Measurements from ENCODE around the gene OLIG3. TPM values are rescaled to one million over a fixed set of nuclear protein-coding genes. Genes with fewer than 3 reads are reported as not detected.

OLIG3 gene
- total RNA-seq, 1 experiment from 2014 or later = 5.4 TPM

DNA sequence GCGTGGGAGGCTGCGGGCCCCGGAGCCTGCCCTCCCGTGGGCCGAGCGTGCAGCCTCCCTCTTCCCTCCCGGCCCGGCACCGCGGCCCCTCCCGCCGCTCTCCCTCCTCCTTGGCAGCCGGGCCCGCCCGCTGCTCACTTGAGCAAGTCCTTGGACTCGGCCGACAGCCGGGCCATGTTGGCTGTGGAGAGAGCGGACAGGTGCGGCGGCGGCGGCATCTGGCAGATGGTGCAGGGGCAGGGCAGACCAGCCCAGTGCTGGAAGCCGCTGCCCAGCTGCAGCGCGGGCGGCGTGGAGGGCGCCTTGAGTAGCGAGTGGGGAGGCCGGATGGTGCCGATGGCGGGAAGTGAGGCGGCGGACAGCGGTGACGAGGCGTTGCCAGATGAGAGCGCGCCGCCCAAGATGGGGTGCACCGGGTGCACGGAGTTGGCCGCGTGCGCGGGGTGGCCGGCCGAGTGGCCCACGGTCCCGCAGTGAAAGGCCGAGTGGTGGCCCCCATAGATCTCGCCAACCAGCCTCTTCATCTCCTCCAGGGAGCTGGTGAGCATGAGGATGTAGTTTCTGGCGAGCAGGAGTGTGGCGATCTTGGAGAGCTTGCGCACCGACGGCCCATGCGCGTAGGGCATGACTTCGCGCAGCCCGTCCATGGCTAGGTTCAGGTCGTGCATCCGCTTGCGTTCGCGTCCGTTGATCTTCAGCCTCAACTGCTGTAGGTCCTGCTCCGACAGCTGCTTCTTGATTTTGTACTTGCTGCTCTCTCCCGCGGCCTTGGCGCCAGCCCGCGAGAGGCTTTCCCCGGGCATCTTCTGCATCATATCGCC lies 766 bp downstream of the OLIG3 start:
- no peaks in the 10 kb centered on the region for H3K9me3 Mint-ChIP-seq
- ChIA-PET CTCF (interaction anchor here (0.8 to 1.5 kb wide), 5 partner anchors 18 to 96 kb away, joined by 3 to 7 read pairs (median 5); no protein-coding TSS in a partner anchor), POLR2A (interaction anchor here (0.7 kb wide), 1 partner anchor 21 kb away, joined by 3 read pairs; no protein-coding TSS in a partner anchor)
- peaks cover 74% of the 10 kb centered on the region for H3K4me1 Mint-ChIP-seq
- peaks cover 100% of the 10 kb centered on the region for H3K27me3 Mint-ChIP-seq (ENCODE audit: low read depth)
- no peaks in the 10 kb centered on the region for H3K36me3 Mint-ChIP-seq
- peak; percentile 1 for ATAC-seq
- H3K27ac Mint-ChIP-seq = no peak overlapping the region
- DNase-seq (ENCODE audit: low spot score) = peak; percentile 61
- H3K4me3 Mint-ChIP-seq = peak overlapping the region; percentile 80
- TF ChIP-seq TP53 (CRISPR knock-in tag; IDR thresholded peaks at IDR 0.05) (peak; percentile 43; the same call in 1 of the 2 replicates), CBFB (CRISPR knock-in tag; IDR thresholded peaks at IDR 0.05; ENCODE audit: low read depth) (no peak), NFYB (CRISPR knock-in tag; conservative IDR thresholded peaks at IDR 0.05; ENCODE audit: low read depth) (no peak), FOXK1 (CRISPR knock-in tag; IDR thresholded peaks at IDR 0.05) (no peak; the same call in 1 of the 2 replicates), TEAD1 (CRISPR knock-in tag; IDR thresholded peaks at IDR 0.05) (peak; percentile 10; the same call in 1 of the 2 replicates), ZNF263 (CRISPR knock-in tag; IDR thresholded peaks at IDR 0.05; ENCODE audit: low read depth) (peak; percentile 83), ESRRA (CRISPR knock-in tag; IDR thresholded peaks at IDR 0.05; ENCODE audit: borderline replicate concordance) (0 out of 2 replicates have a peak, but pooled peaks have one; percentile 43), ZNF232 (CRISPR knock-in tag; IDR thresholded peaks at IDR 0.05) (no peak), NR3C1 (CRISPR knock-in tag; conservative IDR thresholded peaks at IDR 0.05; ENCODE audit: low read depth) (no peak), FOXP1 (CRISPR knock-in tag; IDR thresholded peaks at IDR 0.05; ENCODE audit: borderline replicate concordance) (peak; percentile 43; the same call in 1 of the 2 replicates), USF2 (CRISPR knock-in tag; IDR thresholded peaks at IDR 0.05) (peak; percentile 29; the same call in 1 of the 2 replicates), AR (CRISPR knock-in tag; IDR thresholded peaks at IDR 0.05) (no peak), HMGXB4 (CRISPR knock-in tag; IDR thresholded peaks at IDR 0.05) (0 out of 2 replicates have a peak, but pooled peaks have one; percentile 37), TCF7 (CRISPR knock-in tag; IDR thresholded peaks at IDR 0.05; ENCODE audit: low read depth) (no peak), ZNF138 (CRISPR knock-in tag; conservative IDR thresholded peaks at IDR 0.05) (0 out of 2 replicates have a peak, but pooled peaks have one; percentile 35), NR1H2 (CRISPR knock-in tag; IDR thresholded peaks at IDR 0.05) (no peak), USF1 (CRISPR knock-in tag; IDR thresholded peaks at IDR 0.05) (no peak; the same call in 1 of the 2 replicates), JUN (CRISPR knock-in tag; IDR thresholded peaks at IDR 0.05) (peak; percentile 73), EMX1 (CRISPR knock-in tag; IDR thresholded peaks at IDR 0.05) (no peak), ATF3 (CRISPR knock-in tag; conservative IDR thresholded peaks at IDR 0.05) (no peak), RELA (CRISPR knock-in tag; IDR thresholded peaks at IDR 0.05; ENCODE audit: borderline replicate concordance) (peak; percentile 70; the same call in 1 of the 2 replicates), HMGA2 (CRISPR knock-in tag; IDR thresholded peaks at IDR 0.05) (no peak), CREB1 (CRISPR knock-in tag; IDR thresholded peaks at IDR 0.05) (0 out of 2 replicates have a peak, but pooled peaks have one; percentile 17), ZNF423 (CRISPR knock-in tag; IDR thresholded peaks at IDR 0.05) (no peak)
- TF ChIP-seq, protein P1, sequence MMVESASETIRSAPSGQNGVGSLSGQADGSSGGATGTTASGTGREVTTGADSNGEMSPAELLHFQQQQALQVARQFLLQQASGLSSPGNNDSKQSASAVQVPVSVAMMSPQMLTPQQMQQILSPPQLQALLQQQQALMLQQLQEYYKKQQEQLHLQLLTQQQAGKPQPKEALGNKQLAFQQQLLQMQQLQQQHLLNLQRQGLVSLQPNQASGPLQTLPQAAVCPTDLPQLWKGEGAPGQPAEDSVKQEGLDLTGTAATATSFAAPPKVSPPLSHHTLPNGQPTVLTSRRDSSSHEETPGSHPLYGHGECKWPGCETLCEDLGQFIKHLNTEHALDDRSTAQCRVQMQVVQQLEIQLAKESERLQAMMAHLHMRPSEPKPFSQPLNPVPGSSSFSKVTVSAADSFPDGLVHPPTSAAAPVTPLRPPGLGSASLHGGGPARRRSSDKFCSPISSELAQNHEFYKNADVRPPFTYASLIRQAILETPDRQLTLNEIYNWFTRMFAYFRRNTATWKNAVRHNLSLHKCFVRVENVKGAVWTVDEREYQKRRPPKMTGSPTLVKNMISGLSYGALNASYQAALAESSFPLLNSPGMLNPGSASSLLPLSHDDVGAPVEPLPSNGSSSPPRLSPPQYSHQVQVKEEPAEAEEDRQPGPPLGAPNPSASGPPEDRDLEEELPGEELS (CRISPR knock-in tag; IDR thresholded peaks at IDR 0.05) = peak; percentile 80; the same call in 1 of the 2 replicates
- TF ChIP-seq, protein P2, sequence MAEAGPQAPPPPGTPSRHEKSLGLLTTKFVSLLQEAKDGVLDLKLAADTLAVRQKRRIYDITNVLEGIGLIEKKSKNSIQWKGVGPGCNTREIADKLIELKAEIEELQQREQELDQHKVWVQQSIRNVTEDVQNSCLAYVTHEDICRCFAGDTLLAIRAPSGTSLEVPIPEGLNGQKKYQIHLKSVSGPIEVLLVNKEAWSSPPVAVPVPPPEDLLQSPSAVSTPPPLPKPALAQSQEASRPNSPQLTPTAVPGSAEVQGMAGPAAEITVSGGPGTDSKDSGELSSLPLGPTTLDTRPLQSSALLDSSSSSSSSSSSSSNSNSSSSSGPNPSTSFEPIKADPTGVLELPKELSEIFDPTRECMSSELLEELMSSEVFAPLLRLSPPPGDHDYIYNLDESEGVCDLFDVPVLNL (CRISPR knock-in tag; IDR thresholded peaks at IDR 0.05; ENCODE audit: borderline replicate concordance, low read depth) = peak; percentile 58; the same call in 1 of the 2 replicates
- TF ChIP-seq, protein P3, sequence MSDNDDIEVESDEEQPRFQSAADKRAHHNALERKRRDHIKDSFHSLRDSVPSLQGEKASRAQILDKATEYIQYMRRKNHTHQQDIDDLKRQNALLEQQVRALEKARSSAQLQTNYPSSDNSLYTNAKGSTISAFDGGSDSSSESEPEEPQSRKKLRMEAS (CRISPR knock-in tag; IDR thresholded peaks at IDR 0.05) = peak; percentile 87

All from WTC11 (cell line).